SK-N-SH (cell line): ENCODE data around the gene C17orf67. TPM values are rescaled to one million over a fixed set of nuclear protein-coding genes. Genes with fewer than 3 reads are reported as not detected.

Experiments used
- CTCF ChIA-PET: fragments of 300-600, 350-600 bp; formaldehyde crosslinking; extraction: SDS; loops from one replicate; lab custom pipeline; 2021; lab: Yijun Ruan, JAX
- POLR2A ChIA-PET: fragments of 350-600 bp; sonication (Branson Sonifier 250); formaldehyde crosslinking; extraction: SDS; loops from one replicate; lab custom pipeline; 2020; ENCODE audit warnings: antibody characterized with exemption, inconsistent platforms; lab: Yijun Ruan, JAX
- DNase-seq: peaks from one replicate; pipeline ENCODE4 v3.0.0; 2012
- H2AFZ ChIP-seq: fragments of 200-600 bp; sonication (generic); 2 replicates; pipeline ENCODE4 v1.8.1; 2016; ENCODE audit warnings: antibody characterized with exemption, mild to moderate bottlenecking, low read depth
- H3F3A ChIP-seq: fragments of 200-600 bp; sonication (generic); replicated peaks from 2 replicates; pipeline ENCODE3; 2016; ENCODE audit warnings: antibody characterized with exemption, mild to moderate bottlenecking; ENCODE audit not compliant: insufficient read depth
- H3K27ac ChIP-seq, 2 experiments: fragments of 200-500 bp in 1 of 2; fragments of 200-600 bp in 1 of 2; sonication (Bioruptor generic) in 1 of 2; sonication (generic), shearing (Covaris generic) in 1 of 2; 2 replicates each; pipeline versions ENCODE4 v1.5.1 to v1.6.1; 2014 to 2016; ENCODE audit warnings: low read depth in 2 of 2, inconsistent platforms in 1 of 2, low read length in 1 of 2, mild to moderate bottlenecking in 1 of 2, mixed read lengths in 1 of 2
- H3K27me3 ChIP-seq: fragments of 200-600 bp; sonication (generic), shearing (Covaris generic); 2 replicates; pipeline ENCODE4 v1.6.1; 2016; ENCODE audit warnings: mixed run types; ENCODE audit not compliant: insufficient read depth
- H3K36me3 ChIP-seq, 2 experiments: fragments of 200-500 bp in 1 of 2; fragments of 200-600 bp in 1 of 2; sonication (Bioruptor generic) in 1 of 2; sonication (generic) in 1 of 2; replicated peaks in 1 of 2; 2 replicates each; pipeline versions ENCODE3 to v1.5.1; 2014 to 2016; ENCODE audit warnings: low read length in 1 of 2, mild to moderate bottlenecking in 1 of 2; ENCODE audit not compliant: insufficient read depth in 2 of 2, control insufficient read depth in 1 of 2
- H3K4me1 ChIP-seq, 2 experiments: fragments of 200-500 bp in 1 of 2; fragments of 200-600 bp in 1 of 2; sonication (Bioruptor generic) in 1 of 2; sonication (generic), shearing (Covaris generic) in 1 of 2; 2 replicates each; pipeline versions ENCODE4 v1.5.1 to v1.6.1; 2014 to 2016; ENCODE audit warnings: low read depth in 1 of 2, low read length in 1 of 2, mixed run types in 1 of 2; ENCODE audit not compliant: insufficient read depth in 2 of 2, control insufficient read depth in 1 of 2
- H3K4me2 ChIP-seq: fragments of 200-600 bp; sonication (generic), shearing (Covaris generic); 2 replicates; pipeline ENCODE4 v1.6.1; 2017; ENCODE audit warnings: mixed run types
- H3K4me3 ChIP-seq, 2 experiments: fragments of 200-500 bp in 1 of 2; fragments of 200-600 bp in 1 of 2; sonication (Bioruptor generic) in 1 of 2; sonication (generic), shearing (Covaris generic) in 1 of 2; 2 replicates each; pipeline versions ENCODE4 v1.5.1 to v1.8.1; 2014 to 2016; ENCODE audit warnings: low read depth in 2 of 2, inconsistent platforms in 1 of 2, low read length in 1 of 2, mild to moderate bottlenecking in 1 of 2, mixed read lengths in 1 of 2, moderate library complexity in 1 of 2
- H3K79me2 ChIP-seq: fragments of 200-600 bp; sonication (generic); 2 replicates; pipeline ENCODE4 v1.8.1; 2017; ENCODE audit warnings: mild to moderate bottlenecking; ENCODE audit not compliant: insufficient read depth
- H3K9ac ChIP-seq: fragments of 200-600 bp; sonication (generic); 2 replicates; pipeline ENCODE4 v1.6.1; 2017; ENCODE audit warnings: mixed run types
- H3K9me2 ChIP-seq: fragments of 200-600 bp; sonication (generic); 2 replicates; pipeline ENCODE4 v1.6.1; 2017; ENCODE audit warnings: mixed run types
- H3K9me3 ChIP-seq: fragments of 200-600 bp; sonication (generic); 2 replicates; pipeline ENCODE4 v1.6.1; 2017; ENCODE audit warnings: mixed run types, mild to moderate bottlenecking, moderate library complexity
- H4K20me1 ChIP-seq: fragments of 200-600 bp; sonication (generic); 2 replicates; pipeline ENCODE4 v1.6.1; 2017; ENCODE audit warnings: mild to moderate bottlenecking, mixed run types; ENCODE audit not compliant: insufficient read depth
- EP300 ChIP-seq, 2 experiments: IDR thresholded peaks; 2 replicates each; pipeline versions ENCODE4 v1.4.0 to v1.6.1; 2012; ENCODE audit warnings: borderline replicate concordance in 1 of 2, low read depth in 1 of 2, low read length in 1 of 2
- EZH2phosphoT487 ChIP-seq: fragments of 200-600 bp; sonication (generic); IDR thresholded peaks from 2 replicates; pipeline ENCODE4 v1.6.1; 2017; ENCODE audit warnings: low read depth, mixed run types, mild to moderate bottlenecking, antibody characterized with exemption, moderate library complexity, borderline replicate concordance
- FOSL2 ChIP-seq: IDR thresholded peaks from 2 replicates; pipeline ENCODE4 v1.4.0; 2012; ENCODE audit warnings: low read depth, mild to moderate bottlenecking, moderate library complexity, borderline replicate concordance
- FOXM1 ChIP-seq: IDR thresholded peaks from 2 replicates; pipeline ENCODE4 v1.4.0; 2012; ENCODE audit warnings: low read depth, mild to moderate bottlenecking
- MEF2A ChIP-seq: IDR thresholded peaks from 2 replicates; pipeline ENCODE4 v1.4.0; 2012; ENCODE audit warnings: low read depth, borderline replicate concordance
- MXI1 ChIP-seq: IDR thresholded peaks from 2 replicates; pipeline ENCODE4 v1.6.1; 2012; ENCODE audit warnings: mild to moderate bottlenecking, low read depth, low read length, improper control_type of control experiment
- POLR2AphosphoS5 ChIP-seq: IDR thresholded peaks from 2 replicates; pipeline ENCODE4 v1.6.1; 2012; ENCODE audit warnings: low read depth, low read length
- RFX5 ChIP-seq: IDR thresholded peaks from 2 replicates; pipeline ENCODE4 v1.6.1; 2012; ENCODE audit warnings: mild to moderate bottlenecking, improper control_type of control experiment, low read length
- SIN3A ChIP-seq: IDR thresholded peaks from 2 replicates; pipeline ENCODE4 v1.6.1; 2012; ENCODE audit warnings: low read depth, mild to moderate bottlenecking, low read length, moderate library complexity, borderline replicate concordance
- SMC3 ChIP-seq: IDR thresholded peaks from 2 replicates; pipeline ENCODE4 v1.6.1; 2012; ENCODE audit warnings: low read depth, low read length, improper control_type of control experiment
- TAF1 ChIP-seq: IDR thresholded peaks from 2 replicates; pipeline ENCODE4 v1.6.1; 2012; ENCODE audit warnings: low read depth, mild to moderate bottlenecking, low read length, moderate library complexity, borderline replicate concordance
- TCF12 ChIP-seq: IDR thresholded peaks from 2 replicates; pipeline ENCODE4 v1.4.0; 2012
- TEAD4 ChIP-seq: IDR thresholded peaks from 2 replicates; pipeline ENCODE4 v1.4.0; 2012; ENCODE audit warnings: mild to moderate bottlenecking, borderline replicate concordance; ENCODE audit not compliant: insufficient read depth
- WGBS: methylation state at CpG from one replicate; pipeline ENCODE4 v1.1.6; 2017; ENCODE audit warnings: low lambda C conversion rate; 5-methylcytosine and 5-hydroxymethylcytosine counted together
- polyA plus RNA-seq, 3 experiments: library from polyadenylated mRNA; depleted of rRNA; stranded (reverse); fragments of >200 nt; gene quantifications; 2 replicates each; pipeline ENCODE4 v1.2.3, GENCODE V29; 2012
- TF ChIP-seq, protein P1 (sequence below): IDR thresholded peaks from 2 replicates; pipeline ENCODE4 v1.4.0; 2012; ENCODE audit warnings: low read depth, borderline replicate concordance
- TF ChIP-seq, protein P2 (sequence below): IDR thresholded peaks from 2 replicates; pipeline ENCODE4 v1.6.1; 2012; ENCODE audit warnings: mild to moderate bottlenecking, low read depth, low read length, moderate library complexity
- TF ChIP-seq, protein P3 (sequence below): fragments of 150-350 bp; IDR thresholded peaks from 2 replicates; pipeline ENCODE4 v1.6.1; 2016; ENCODE audit warnings: mild to moderate bottlenecking, low read depth, low read length

C17orf67 gene
- polyA plus RNA-seq, 1 of the 3 experiments (the other 2 are of a cell fraction) = 1.7 TPM

DNA sequence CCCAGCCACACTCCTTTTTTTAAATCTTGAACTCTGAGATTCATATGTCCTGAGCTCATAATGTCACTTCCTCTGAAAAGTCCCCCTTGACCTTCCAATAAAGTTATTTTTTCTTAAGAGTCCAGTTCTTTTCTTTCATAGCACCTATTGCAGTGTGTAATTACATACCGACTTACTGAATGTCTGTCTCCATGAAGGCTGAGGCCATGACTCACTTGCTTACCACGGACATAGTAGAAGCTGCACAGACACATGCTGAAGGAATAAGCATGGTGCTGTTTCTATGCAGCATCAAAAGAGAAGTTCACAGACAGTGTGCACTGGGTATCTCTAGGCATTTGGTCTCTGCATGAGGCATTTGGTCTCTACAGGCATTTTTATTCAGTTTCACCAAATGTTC lies 77.2 kb downstream of the C17orf67 start (continued):
- TF ChIP-seq, protein P1, sequence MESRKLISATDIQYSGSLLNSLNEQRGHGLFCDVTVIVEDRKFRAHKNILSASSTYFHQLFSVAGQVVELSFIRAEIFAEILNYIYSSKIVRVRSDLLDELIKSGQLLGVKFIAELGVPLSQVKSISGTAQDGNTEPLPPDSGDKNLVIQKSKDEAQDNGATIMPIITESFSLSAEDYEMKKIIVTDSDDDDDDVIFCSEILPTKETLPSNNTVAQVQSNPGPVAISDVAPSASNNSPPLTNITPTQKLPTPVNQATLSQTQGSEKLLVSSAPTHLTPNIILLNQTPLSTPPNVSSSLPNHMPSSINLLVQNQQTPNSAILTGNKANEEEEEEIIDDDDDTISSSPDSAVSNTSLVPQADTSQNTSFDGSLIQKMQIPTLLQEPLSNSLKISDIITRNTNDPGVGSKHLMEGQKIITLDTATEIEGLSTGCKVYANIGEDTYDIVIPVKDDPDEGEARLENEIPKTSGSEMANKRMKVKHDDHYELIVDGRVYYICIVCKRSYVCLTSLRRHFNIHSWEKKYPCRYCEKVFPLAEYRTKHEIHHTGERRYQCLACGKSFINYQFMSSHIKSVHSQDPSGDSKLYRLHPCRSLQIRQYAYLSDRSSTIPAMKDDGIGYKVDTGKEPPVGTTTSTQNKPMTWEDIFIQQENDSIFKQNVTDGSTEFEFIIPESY = peak; percentile 17; the same call in 1 of the 2 replicates
- no peak for TF ChIP-seq TEAD4
- no peak for TF ChIP-seq SMC3
- TF ChIP-seq FOXM1 = no peak
- TF ChIP-seq POLR2AphosphoS5 = no peak; the same call in 1 of the 2 replicates
- TF ChIP-seq TAF1 = no peak
- TF ChIP-seq SIN3A = no peak
- peak; percentile 94 for TF ChIP-seq FOSL2
- TF ChIP-seq TCF12 = peak; percentile 72; the same call in 1 of the 2 replicates

DNA sequence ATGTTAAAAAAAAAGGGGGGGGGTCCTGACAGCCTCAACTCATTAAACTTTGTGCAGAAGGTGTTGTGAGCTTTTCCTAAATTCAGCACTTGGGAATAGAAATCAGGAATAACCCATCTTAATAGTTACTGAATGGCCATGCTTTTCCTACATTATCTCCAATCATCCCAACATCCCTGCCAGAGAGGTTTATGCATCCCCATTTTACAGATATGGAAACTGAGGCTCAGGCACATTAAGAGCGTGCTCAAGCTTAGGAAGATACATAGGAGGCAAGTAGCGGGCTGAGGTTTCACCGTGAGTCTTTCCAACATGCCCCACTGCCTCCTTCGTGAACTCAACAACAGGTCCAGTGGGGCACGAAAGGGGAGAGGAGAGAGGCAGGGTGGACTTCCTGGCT lies 78.4 kb downstream of the C17orf67 start:
- H4K20me1 ChIP-seq = no peaks in the 10 kb centered on the region
- H3K36me3 ChIP-seq = no peaks in the 10 kb centered on the region
- 94% methylated on average over 5 of the region's 5 CpGs for WGBS
- peak overlapping the region; percentile 93 for H2AFZ ChIP-seq
- no peaks in the 10 kb centered on the region for H3K27me3 ChIP-seq
- no peak overlapping the region for H3K4me3 ChIP-seq
- CTCF ChIA-PET = interaction anchor here (1.5 to 8.1 kb wide), 3 partner anchors 10 to 39 kb away, joined by 3 to 32 read pairs (median 24); no protein-coding TSS in a partner anchor
- H3F3A ChIP-seq = peaks cover 30% of the 10 kb centered on the region
- H3K27ac ChIP-seq = peak overlapping the region in 1 of 2 experiments; percentile 73; a peak in 2 of 4 replicates
- no peaks in the 10 kb centered on the region for H3K9me3 ChIP-seq
- H3K4me2 ChIP-seq = 0 out of 2 replicates have a peak overlapping the region, but pooled peaks have one; percentile 32
- no peak for DNase-seq
- POLR2A ChIA-PET = no interaction called here
- peaks cover 3 to 18% of the 10 kb centered on the region in 2 experiments; a peak in 3 of 4 replicates for H3K4me1 ChIP-seq
- peak overlapping the region; percentile 34; the same call in 1 of the 2 replicates for H3K9ac ChIP-seq
- no peaks in the 10 kb centered on the region for H3K79me2 ChIP-seq
- TF ChIP-seq RFX5 (no peak), MEF2A (no peak), MXI1 (no peak), FOXM1 (no peak), EP300 (IDR thresholded peaks at IDR 0.05; ENCODE audit: borderline replicate concordance in 1 of 2, low read depth in 1 of 2, low read length in 1 of 2) (no peak), EZH2phosphoT487 (no peak), TAF1 (no peak)
- TF ChIP-seq, protein P2, sequence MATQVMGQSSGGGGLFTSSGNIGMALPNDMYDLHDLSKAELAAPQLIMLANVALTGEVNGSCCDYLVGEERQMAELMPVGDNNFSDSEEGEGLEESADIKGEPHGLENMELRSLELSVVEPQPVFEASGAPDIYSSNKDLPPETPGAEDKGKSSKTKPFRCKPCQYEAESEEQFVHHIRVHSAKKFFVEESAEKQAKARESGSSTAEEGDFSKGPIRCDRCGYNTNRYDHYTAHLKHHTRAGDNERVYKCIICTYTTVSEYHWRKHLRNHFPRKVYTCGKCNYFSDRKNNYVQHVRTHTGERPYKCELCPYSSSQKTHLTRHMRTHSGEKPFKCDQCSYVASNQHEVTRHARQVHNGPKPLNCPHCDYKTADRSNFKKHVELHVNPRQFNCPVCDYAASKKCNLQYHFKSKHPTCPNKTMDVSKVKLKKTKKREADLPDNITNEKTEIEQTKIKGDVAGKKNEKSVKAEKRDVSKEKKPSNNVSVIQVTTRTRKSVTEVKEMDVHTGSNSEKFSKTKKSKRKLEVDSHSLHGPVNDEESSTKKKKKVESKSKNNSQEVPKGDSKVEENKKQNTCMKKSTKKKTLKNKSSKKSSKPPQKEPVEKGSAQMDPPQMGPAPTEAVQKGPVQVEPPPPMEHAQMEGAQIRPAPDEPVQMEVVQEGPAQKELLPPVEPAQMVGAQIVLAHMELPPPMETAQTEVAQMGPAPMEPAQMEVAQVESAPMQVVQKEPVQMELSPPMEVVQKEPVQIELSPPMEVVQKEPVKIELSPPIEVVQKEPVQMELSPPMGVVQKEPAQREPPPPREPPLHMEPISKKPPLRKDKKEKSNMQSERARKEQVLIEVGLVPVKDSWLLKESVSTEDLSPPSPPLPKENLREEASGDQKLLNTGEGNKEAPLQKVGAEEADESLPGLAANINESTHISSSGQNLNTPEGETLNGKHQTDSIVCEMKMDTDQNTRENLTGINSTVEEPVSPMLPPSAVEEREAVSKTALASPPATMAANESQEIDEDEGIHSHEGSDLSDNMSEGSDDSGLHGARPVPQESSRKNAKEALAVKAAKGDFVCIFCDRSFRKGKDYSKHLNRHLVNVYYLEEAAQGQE = no peak
- TF ChIP-seq, protein P3, sequence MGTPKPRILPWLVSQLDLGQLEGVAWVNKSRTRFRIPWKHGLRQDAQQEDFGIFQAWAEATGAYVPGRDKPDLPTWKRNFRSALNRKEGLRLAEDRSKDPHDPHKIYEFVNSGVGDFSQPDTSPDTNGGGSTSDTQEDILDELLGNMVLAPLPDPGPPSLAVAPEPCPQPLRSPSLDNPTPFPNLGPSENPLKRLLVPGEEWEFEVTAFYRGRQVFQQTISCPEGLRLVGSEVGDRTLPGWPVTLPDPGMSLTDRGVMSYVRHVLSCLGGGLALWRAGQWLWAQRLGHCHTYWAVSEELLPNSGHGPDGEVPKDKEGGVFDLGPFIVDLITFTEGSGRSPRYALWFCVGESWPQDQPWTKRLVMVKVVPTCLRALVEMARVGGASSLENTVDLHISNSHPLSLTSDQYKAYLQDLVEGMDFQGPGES = no peak
- no peaks in the 10 kb centered on the region for H3K9me2 ChIP-seq
